ENCODE measurements around the gene GDAP1L1. TPM values are rescaled to one million over a fixed set of nuclear protein-coding genes. Genes with fewer than 3 reads are reported as not detected.

The GDAP1L1 gene
- total and polyA plus RNA-seq, 4 donors, result not detected

DNA sequence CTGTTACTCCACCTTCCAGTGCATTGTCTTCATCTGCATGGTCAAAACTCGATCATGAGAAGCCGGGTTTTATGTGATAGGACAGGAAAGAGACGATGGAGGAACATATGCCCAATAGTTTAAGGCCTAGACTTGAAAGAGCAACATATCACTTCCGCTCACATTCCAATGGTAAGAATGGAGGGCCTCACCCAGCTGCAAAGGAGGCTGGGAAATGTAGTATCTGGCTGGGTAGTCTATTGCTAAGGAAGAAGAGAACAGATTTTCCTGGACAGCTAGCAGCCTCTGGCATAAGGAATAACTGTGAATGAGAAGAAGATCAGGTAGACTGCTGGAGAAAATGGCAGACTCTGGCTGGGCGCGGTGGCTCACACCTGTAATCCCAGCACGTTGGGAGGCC lies 44.6 kb downstream of the GDAP1L1 start (continued):
- TF ChIP-seq, protein P1, sequence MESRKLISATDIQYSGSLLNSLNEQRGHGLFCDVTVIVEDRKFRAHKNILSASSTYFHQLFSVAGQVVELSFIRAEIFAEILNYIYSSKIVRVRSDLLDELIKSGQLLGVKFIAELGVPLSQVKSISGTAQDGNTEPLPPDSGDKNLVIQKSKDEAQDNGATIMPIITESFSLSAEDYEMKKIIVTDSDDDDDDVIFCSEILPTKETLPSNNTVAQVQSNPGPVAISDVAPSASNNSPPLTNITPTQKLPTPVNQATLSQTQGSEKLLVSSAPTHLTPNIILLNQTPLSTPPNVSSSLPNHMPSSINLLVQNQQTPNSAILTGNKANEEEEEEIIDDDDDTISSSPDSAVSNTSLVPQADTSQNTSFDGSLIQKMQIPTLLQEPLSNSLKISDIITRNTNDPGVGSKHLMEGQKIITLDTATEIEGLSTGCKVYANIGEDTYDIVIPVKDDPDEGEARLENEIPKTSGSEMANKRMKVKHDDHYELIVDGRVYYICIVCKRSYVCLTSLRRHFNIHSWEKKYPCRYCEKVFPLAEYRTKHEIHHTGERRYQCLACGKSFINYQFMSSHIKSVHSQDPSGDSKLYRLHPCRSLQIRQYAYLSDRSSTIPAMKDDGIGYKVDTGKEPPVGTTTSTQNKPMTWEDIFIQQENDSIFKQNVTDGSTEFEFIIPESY (IDR thresholded peaks at IDR 0.05), result no peak

DNA sequence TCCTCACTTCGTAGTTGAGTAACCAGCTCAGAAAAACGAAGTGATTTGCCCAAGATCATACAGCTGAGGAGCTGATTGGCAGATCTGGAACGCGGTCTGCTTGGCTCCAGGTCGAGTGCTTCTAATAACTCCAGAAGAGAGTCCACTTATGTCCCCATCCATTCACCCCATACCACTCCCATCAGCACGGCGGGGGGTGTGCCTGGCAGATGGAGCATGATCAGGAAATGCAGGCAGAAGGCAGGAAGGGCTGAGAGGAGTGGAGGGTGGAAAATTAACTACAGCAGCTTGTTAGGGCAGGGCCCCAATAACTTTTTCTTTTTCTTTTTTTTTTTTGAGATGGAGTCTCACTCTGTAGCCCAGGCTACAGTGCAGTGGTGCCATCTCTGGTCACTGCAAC lies 48.9 kb downstream of the GDAP1L1 start:
- Histone ChIP-seq H3K27me3 (ENCODE audit: control insufficient read depth in 4 of 4, insufficient read depth in 4 of 4, low read length in 3 of 4) (no peaks in the 10 kb centered on the region), H3K4me3 (ENCODE audit: low read depth in 1 of 3, low read length in 3 of 3) (no peak overlapping the region), H3K9ac (ENCODE audit: low read depth in 1 of 2, low read length in 2 of 2) (no peak overlapping the region), H3K9me3 (ENCODE audit: control insufficient read depth in 4 of 4, low read length in 3 of 4) (no peaks in the 10 kb centered on the region), H3K4me1 (ENCODE audit: control insufficient read depth in 4 of 4, insufficient read depth in 4 of 4, low read length in 3 of 4) (no peaks in the 10 kb centered on the region), H3K36me3 (ENCODE audit: control insufficient read depth in 4 of 4, insufficient read depth in 3 of 4, low read depth in 1 of 4, low read length in 3 of 4) (peaks cover 0 to 2% (median 0%) of the 10 kb centered on the region in 4 donors), H3K27ac (ENCODE audit: low read depth in 1 of 2, low read length in 2 of 2) (no peak overlapping the region)
- no peak for DNase-seq (ENCODE audit: low spot score)
- WGBS, result 86% methylated on average over 7 of the region's 7 CpGs
- TF ChIP-seq, protein P1 (IDR thresholded peaks at IDR 0.05), result no peak
- TF ChIP-seq RXRA (IDR thresholded peaks at IDR 0.05) (no peak), JUND (IDR thresholded peaks at IDR 0.05) (no peak), TAF1 (conservative IDR thresholded peaks at IDR 0.05) (no peak), NR2F2 (IDR thresholded peaks at IDR 0.05) (no peak), FOXA1 (IDR thresholded peaks at IDR 0.05) (no peak), RAD21 (IDR thresholded peaks at IDR 0.05) (no peak), YY1 (IDR thresholded peaks at IDR 0.05) (no peak), SP1 (IDR thresholded peaks at IDR 0.05) (no peak), EGR1 (IDR thresholded peaks at IDR 0.05; ENCODE audit: low read depth in 2 of 2) (no peak), FOXA2 (IDR thresholded peaks at IDR 0.05) (no peak), HNF4A (conservative IDR thresholded peaks at IDR 0.05) (no peak), HNF4G (IDR thresholded peaks at IDR 0.05) (no peak), GABPA (IDR thresholded peaks at IDR 0.05 in 1 of 2, conservative IDR thresholded peaks at IDR 0.05 in 1 of 2) (no peak)
- TF ChIP-seq, protein P2, sequence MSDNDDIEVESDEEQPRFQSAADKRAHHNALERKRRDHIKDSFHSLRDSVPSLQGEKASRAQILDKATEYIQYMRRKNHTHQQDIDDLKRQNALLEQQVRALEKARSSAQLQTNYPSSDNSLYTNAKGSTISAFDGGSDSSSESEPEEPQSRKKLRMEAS (IDR thresholded peaks at IDR 0.05), result no peak
- TF ChIP-seq, protein P3, sequence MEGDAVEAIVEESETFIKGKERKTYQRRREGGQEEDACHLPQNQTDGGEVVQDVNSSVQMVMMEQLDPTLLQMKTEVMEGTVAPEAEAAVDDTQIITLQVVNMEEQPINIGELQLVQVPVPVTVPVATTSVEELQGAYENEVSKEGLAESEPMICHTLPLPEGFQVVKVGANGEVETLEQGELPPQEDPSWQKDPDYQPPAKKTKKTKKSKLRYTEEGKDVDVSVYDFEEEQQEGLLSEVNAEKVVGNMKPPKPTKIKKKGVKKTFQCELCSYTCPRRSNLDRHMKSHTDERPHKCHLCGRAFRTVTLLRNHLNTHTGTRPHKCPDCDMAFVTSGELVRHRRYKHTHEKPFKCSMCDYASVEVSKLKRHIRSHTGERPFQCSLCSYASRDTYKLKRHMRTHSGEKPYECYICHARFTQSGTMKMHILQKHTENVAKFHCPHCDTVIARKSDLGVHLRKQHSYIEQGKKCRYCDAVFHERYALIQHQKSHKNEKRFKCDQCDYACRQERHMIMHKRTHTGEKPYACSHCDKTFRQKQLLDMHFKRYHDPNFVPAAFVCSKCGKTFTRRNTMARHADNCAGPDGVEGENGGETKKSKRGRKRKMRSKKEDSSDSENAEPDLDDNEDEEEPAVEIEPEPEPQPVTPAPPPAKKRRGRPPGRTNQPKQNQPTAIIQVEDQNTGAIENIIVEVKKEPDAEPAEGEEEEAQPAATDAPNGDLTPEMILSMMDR (IDR thresholded peaks at IDR 0.05; ENCODE audit: low read depth, low read length, missing input control), result no peak
- TF ChIP-seq, protein P4, sequence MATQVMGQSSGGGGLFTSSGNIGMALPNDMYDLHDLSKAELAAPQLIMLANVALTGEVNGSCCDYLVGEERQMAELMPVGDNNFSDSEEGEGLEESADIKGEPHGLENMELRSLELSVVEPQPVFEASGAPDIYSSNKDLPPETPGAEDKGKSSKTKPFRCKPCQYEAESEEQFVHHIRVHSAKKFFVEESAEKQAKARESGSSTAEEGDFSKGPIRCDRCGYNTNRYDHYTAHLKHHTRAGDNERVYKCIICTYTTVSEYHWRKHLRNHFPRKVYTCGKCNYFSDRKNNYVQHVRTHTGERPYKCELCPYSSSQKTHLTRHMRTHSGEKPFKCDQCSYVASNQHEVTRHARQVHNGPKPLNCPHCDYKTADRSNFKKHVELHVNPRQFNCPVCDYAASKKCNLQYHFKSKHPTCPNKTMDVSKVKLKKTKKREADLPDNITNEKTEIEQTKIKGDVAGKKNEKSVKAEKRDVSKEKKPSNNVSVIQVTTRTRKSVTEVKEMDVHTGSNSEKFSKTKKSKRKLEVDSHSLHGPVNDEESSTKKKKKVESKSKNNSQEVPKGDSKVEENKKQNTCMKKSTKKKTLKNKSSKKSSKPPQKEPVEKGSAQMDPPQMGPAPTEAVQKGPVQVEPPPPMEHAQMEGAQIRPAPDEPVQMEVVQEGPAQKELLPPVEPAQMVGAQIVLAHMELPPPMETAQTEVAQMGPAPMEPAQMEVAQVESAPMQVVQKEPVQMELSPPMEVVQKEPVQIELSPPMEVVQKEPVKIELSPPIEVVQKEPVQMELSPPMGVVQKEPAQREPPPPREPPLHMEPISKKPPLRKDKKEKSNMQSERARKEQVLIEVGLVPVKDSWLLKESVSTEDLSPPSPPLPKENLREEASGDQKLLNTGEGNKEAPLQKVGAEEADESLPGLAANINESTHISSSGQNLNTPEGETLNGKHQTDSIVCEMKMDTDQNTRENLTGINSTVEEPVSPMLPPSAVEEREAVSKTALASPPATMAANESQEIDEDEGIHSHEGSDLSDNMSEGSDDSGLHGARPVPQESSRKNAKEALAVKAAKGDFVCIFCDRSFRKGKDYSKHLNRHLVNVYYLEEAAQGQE (IDR thresholded peaks at IDR 0.05), result no peak
- TF ChIP-seq, protein P5, sequence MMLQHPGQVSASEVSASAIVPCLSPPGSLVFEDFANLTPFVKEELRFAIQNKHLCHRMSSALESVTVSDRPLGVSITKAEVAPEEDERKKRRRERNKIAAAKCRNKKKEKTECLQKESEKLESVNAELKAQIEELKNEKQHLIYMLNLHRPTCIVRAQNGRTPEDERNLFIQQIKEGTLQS (IDR thresholded peaks at IDR 0.05), result no peak
